GM12865 (cell line): ENCODE results near the gene CTNS.

Source experiments
- DNase-seq: peaks from one replicate; pipeline ENCODE4 v3.0.0; 2010; ENCODE audit warnings: low read depth
- H3K4me3 ChIP-seq: 2 replicates; pipeline ENCODE4 v1.5.1; 2011; ENCODE audit warnings: mild to moderate bottlenecking, low read depth, low read length, control low read depth
- TF ChIP-seq, protein P1 (sequence below): IDR thresholded peaks from 2 replicates; pipeline ENCODE4 v1.5.1; 2011; ENCODE audit warnings: low read length, control low read depth, low read depth, inconsistent platforms; ENCODE audit not compliant: insufficient read depth; ENCODE audit errors: missing control alignments

CTNS gene

DNA sequence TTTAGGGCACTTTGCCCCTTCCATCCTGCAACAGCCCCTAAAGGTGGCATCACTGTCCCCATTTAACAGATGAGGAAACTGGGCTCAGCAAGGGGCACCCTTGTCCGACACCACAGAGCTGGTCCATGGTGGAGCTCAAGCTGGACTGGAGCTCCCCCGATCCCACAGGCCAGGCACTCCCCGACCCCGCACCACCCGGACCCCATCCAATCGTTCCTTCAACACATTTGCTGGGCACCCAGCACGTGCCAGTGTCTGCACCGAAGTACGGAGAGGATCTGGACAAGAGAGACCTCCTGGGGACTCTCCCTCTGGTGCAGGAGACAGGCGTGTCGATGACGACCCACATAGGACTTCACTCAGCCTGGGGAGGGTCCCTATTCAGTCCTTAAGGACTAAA, 45.5 kb downstream of the CTNS start:
- TF ChIP-seq, protein P1, sequence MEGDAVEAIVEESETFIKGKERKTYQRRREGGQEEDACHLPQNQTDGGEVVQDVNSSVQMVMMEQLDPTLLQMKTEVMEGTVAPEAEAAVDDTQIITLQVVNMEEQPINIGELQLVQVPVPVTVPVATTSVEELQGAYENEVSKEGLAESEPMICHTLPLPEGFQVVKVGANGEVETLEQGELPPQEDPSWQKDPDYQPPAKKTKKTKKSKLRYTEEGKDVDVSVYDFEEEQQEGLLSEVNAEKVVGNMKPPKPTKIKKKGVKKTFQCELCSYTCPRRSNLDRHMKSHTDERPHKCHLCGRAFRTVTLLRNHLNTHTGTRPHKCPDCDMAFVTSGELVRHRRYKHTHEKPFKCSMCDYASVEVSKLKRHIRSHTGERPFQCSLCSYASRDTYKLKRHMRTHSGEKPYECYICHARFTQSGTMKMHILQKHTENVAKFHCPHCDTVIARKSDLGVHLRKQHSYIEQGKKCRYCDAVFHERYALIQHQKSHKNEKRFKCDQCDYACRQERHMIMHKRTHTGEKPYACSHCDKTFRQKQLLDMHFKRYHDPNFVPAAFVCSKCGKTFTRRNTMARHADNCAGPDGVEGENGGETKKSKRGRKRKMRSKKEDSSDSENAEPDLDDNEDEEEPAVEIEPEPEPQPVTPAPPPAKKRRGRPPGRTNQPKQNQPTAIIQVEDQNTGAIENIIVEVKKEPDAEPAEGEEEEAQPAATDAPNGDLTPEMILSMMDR = no peak
- H3K4me3 ChIP-seq = no peak overlapping the region
- DNase-seq = no peak

DNA sequence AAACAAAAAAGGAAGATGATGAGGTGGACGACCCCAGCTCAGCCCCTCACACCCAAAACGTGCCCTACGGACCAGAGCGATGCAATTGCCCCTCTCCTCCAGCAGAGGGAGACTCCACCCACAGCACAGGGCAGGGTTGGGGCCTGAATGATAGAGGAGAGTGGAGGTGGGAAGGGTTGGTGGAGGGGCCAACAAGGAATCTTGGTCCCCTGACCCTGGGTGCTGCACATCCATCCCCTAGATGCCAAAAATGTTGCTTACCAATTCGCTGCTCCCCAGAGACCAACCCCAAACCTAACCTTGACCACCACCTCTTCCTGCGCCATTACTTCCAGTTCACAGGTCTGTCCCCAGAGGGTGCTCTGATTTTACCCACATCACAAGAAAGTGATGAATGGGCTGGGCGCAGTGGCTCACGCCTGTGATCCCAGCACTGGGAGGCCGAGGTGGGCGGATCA, 46.5 kb downstream of the CTNS start:
- H3K4me3 ChIP-seq = no peak overlapping the region
- DNase-seq = peak; percentile 85
- TF ChIP-seq, protein P1 = peak; percentile 99

DNA sequence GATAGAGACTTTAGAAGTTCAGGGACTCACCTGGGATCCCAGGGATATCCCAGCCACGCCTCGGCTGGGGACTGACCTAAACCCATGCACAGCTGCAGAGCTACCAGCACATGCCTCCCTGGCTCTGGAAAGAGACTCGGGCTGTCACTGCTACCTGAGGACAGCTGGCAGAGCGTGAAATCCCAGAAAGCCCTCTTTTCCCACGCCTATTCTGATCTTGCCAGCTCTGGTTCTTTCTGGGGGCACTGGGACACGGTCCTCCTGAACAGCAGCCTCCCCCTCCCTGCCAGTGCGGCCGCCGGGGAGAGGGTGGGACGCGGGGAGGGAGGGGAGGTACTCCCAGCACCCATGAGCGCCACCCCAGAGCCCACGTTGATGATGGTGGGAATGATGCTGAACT, 48.6 kb downstream of the CTNS start:
- no peak overlapping the region for H3K4me3 ChIP-seq
- TF ChIP-seq, protein P1 = no peak
- no peak for DNase-seq

DNA sequence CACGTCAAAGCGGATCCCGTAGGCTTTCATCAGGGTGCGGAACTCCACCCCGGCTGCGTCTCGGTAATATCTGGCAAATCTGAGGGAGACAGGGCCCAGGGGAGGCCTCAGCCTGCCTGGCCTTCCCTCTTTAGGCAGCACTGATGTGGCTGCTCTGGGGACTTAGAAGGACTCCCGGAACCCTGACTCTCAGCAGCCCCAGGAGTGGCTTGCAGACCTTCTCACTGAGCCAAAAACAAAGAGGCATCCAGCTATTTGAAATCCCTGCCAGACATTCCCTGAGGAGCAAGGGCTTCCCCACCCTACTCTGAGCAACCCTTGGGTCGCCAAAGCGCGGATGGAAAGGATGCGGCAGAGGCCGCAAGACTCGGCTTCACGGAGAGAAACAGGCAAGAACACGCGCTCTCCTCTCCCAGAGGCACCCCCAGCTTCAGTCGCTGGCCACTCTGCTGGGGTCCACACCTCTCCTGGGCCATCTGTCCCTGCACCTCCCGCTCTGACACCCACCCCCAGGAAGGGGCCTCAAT, 51.5 kb downstream of the CTNS start:
- peak; percentile 39 for DNase-seq
- no peak overlapping the region for H3K4me3 ChIP-seq
- TF ChIP-seq, protein P1 = no peak

DNA sequence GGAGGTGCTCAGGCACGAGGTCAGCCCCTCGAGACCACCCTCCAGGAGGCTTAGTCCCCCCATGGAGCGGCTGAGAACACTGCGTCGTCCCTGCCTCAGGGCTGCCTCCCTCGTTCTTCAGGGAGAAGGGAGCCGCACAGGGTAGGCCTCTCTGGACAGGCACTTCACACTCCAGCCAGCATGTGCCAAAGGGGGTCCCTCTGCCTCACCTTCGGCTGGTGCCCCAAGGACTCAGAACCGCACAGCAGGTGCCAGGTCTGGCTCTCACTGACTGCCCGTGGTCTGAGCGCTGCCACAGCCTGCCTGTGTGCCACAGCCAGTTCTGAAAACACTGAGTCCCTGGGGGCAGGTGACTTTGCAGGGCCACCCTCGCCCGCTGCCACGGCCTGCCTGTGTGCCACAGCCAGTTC, 52.3 kb downstream of the CTNS start:
- TF ChIP-seq, protein P1 = no peak
- DNase-seq = no peak
- no peak overlapping the region for H3K4me3 ChIP-seq

DNA sequence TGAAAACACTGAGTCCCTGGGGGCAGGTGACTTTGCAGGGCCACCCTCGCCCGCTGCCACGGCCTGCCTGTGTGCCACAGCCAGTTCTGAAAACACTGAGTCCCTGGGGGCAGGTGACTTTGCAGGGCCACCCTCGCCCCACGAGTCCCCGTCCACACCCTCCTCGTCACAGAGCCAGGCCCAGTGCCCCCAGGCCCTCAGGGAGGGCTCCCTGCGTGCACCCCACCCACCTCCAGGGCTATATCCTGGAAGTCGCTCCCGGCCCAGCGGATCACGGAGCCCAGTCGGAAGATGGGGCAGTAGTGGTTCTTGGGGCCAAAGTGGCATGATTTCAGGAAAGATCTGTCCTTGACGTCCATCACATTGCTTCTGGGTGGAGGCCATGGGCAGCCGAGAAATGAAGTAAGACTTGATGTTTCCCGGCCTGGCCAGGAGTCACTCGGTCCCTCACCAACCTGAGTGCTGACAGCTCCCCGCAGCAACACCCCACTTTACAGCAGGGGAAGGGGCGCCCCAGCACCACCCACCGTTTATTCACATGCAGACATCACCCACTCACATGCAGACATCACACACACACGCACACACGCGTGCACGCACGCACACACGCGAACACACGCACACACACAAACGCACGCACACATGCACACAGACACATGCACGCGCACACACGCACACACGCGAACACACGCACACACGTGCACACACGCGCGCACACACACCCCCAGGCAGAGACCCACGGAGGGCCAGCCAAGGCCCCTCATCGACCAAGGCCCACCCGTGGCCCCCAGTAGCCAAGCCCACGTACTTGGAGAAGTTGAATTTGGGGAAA, 52.9 kb downstream of the CTNS start:
- no peak for DNase-seq
- no peak overlapping the region for H3K4me3 ChIP-seq
- TF ChIP-seq, protein P1 = no peak
